Hematopoietic multipotent progenitor cell (in vitro differentiated cells): ENCODE data around the gene CTBP1. TPM values are rescaled to one million over a fixed set of nuclear protein-coding genes. Genes with fewer than 3 reads are reported as not detected.

Experiments used
- DNase-seq, 3 donors: peaks; one replicate each; pipeline ENCODE4 v3.0.0-alpha.2; 2011 to 2015; ENCODE audit warnings: low read depth in 2 of 3, low spot score in 2 of 3
- total RNA-seq: library from RNA; depleted of rRNA; stranded (reverse); fragments of >200 nt; gene quantifications from one replicate; pipeline ENCODE4 v1.2.3, GENCODE V29; 2012

CTBP1 gene
- total RNA-seq, 1 donor = 626 TPM

GRCh38 chr4:1250921-1251772, 2.2 kb upstream of the CTBP1 start:
- no peak for DNase-seq

GRCh38 chr4:1250527-1250812, 1.5 kb upstream of the CTBP1 start:
- DNase-seq = no peak

GRCh38 chr4:1249731-1250526, 999 bp upstream of the CTBP1 start:
- DNase-seq = peak in 1 of 3 donors; percentile 49

- peak; percentile 83 to 91 (median 90) for DNase-seq
These were observed 309 bp upstream of the CTBP1 start for GRCh38 chr4:1249148-1249730.

- no peak for DNase-seq
These were observed 1.1 kb downstream of the CTBP1 start for GRCh38 chr4:1247864-1248244.

- no peak for DNase-seq
These were observed 1.7 kb downstream of the CTBP1 start for GRCh38 chr4:1246901-1247863.

- DNase-seq = peak in 2 of 3 donors; percentile 19 to 22
These were observed 2.6 kb downstream of the CTBP1 start for GRCh38 chr4:1246111-1246881.

GRCh38 chr4:1245481-1246051, 3.4 kb downstream of the CTBP1 start:
- DNase-seq = no peak

GRCh38 chr4:1244978-1245471, 3.9 kb downstream of the CTBP1 start:
- no peak for DNase-seq

GRCh38 chr4:1244081-1244977, 4.6 kb downstream of the CTBP1 start:
- no peak for DNase-seq

- no peak for DNase-seq
These were observed 5.4 kb downstream of the CTBP1 start for GRCh38 chr4:1243451-1244080.

- DNase-seq = no peak
These were observed 6.2 kb downstream of the CTBP1 start for GRCh38 chr4:1242506-1243450.

GRCh38 chr4:1241936-1242505, 6.9 kb downstream of the CTBP1 start:
- no peak for DNase-seq

- no peak for DNase-seq
These were observed 7.4 kb downstream of the CTBP1 start for GRCh38 chr4:1241466-1241935.

- no peak for DNase-seq
These were observed 8.0 kb downstream of the CTBP1 start for GRCh38 chr4:1240721-1241465.

- no peak for DNase-seq
These were observed 9.0 kb downstream of the CTBP1 start for GRCh38 chr4:1239950-1240307.
